ENCODE measurements around the gene FARP2.

FARP2 gene

GRCh38 chr2:241482126-241482955, 126.3 kb downstream of the FARP2 start:
- in situ Hi-C loops (cut with MboI; ENCODE audit: low sequenced_read_pairs) = no loop called here

GRCh38 chr2:241483305-241483704, 127.2 kb downstream of the FARP2 start:
- in situ Hi-C loops (cut with MboI; ENCODE audit: low sequenced_read_pairs) = no loop called here

- in situ Hi-C loops (cut with MboI; ENCODE audit: low sequenced_read_pairs) = no loop called here
Observed at GRCh38 chr2:241485172-241485911, 129.3 kb downstream of the FARP2 start.

- in situ Hi-C loops (cut with MboI; ENCODE audit: low sequenced_read_pairs) = no loop called here
Observed at GRCh38 chr2:241489088-241489487, 133.0 kb downstream of the FARP2 start.

- in situ Hi-C loops (cut with MboI; ENCODE audit: low sequenced_read_pairs) = no loop called here
Observed at GRCh38 chr2:241489733-241490680, 133.9 kb downstream of the FARP2 start.

- in situ Hi-C loops (cut with MboI; ENCODE audit: low sequenced_read_pairs) = no loop called here
Observed at GRCh38 chr2:241490825-241491506, 134.9 kb downstream of the FARP2 start.

- in situ Hi-C loops (cut with MboI; ENCODE audit: low sequenced_read_pairs) = no loop called here
Observed at GRCh38 chr2:241491549-241492173, 135.6 kb downstream of the FARP2 start.

GRCh38 chr2:241492174-241492565, 136.1 kb downstream of the FARP2 start:
- in situ Hi-C loops (cut with MboI; ENCODE audit: low sequenced_read_pairs) = no loop called here

GRCh38 chr2:241493092-241493491, 137.0 kb downstream of the FARP2 start:
- in situ Hi-C loops (cut with MboI; ENCODE audit: low sequenced_read_pairs) = no loop called here

- in situ Hi-C loops (cut with MboI; ENCODE audit: low sequenced_read_pairs) = no loop called here
Observed at GRCh38 chr2:241494311-241494908, 138.3 kb downstream of the FARP2 start.

GRCh38 chr2:241495172-241496002, 139.3 kb downstream of the FARP2 start:
- in situ Hi-C loops (cut with MboI; ENCODE audit: low sequenced_read_pairs) = no loop called here

GRCh38 chr2:241496003-241496707, 140.1 kb downstream of the FARP2 start:
- in situ Hi-C loops (cut with MboI; ENCODE audit: low sequenced_read_pairs) = no loop called here

GRCh38 chr2:241496904-241497877, 141.1 kb downstream of the FARP2 start:
- in situ Hi-C loops (cut with MboI; ENCODE audit: low sequenced_read_pairs) = no loop called here

- in situ Hi-C loops (cut with MboI; ENCODE audit: low sequenced_read_pairs) = no loop called here
Observed at GRCh38 chr2:241498115-241499070, 142.3 kb downstream of the FARP2 start.

- in situ Hi-C loops (cut with MboI; ENCODE audit: low sequenced_read_pairs) = no loop called here
Observed at GRCh38 chr2:241499146-241499965, 143.3 kb downstream of the FARP2 start.

Data from HL-60/S4 treated with phorbol 12-myristate 13-acetate at 8.2 ng/mL for 4 days and 3 days (cell line).